Measurements from ENCODE around the gene BCAR3. TPM values are rescaled to one million over a fixed set of nuclear protein-coding genes. Genes with fewer than 3 reads are reported as not detected.

BCAR3 gene
- total RNA-seq, 3 donors from 2014 or later (not counting 1 experiment from before 2014, with no cell fraction given) = 0.52 to 6.5 (median 2.4) TPM

- Histone ChIP-seq H3K4me3 (ENCODE audit: low read length) (no peak overlapping the region), H3K27me3 (ENCODE audit: control insufficient read depth, insufficient read depth, low read length) (no peaks in the 10 kb centered on the region), H3K9me3 (ENCODE audit: control insufficient read depth, insufficient read depth, low read length) (no peaks in the 10 kb centered on the region), H3K36me3 (ENCODE audit: control insufficient read depth, insufficient read depth, low read length) (no peaks in the 10 kb centered on the region), H3K4me1 (ENCODE audit: control insufficient read depth, insufficient read depth, low read length) (no peaks in the 10 kb centered on the region), H3K27ac (ENCODE audit: low read length) (no peak overlapping the region)
- Mint-ChIP-seq H3K27me3 (ENCODE audit: low read depth in 2 of 2) (no peaks in the 10 kb centered on the region), H3K36me3 (no peaks in the 10 kb centered on the region), H3K27ac (no peak overlapping the region), H3K4me3 (no peak overlapping the region), H3K9me3 (no peaks in the 10 kb centered on the region), H3K4me1 (no peaks in the 10 kb centered on the region)
- TF ChIP-seq, protein P1, sequence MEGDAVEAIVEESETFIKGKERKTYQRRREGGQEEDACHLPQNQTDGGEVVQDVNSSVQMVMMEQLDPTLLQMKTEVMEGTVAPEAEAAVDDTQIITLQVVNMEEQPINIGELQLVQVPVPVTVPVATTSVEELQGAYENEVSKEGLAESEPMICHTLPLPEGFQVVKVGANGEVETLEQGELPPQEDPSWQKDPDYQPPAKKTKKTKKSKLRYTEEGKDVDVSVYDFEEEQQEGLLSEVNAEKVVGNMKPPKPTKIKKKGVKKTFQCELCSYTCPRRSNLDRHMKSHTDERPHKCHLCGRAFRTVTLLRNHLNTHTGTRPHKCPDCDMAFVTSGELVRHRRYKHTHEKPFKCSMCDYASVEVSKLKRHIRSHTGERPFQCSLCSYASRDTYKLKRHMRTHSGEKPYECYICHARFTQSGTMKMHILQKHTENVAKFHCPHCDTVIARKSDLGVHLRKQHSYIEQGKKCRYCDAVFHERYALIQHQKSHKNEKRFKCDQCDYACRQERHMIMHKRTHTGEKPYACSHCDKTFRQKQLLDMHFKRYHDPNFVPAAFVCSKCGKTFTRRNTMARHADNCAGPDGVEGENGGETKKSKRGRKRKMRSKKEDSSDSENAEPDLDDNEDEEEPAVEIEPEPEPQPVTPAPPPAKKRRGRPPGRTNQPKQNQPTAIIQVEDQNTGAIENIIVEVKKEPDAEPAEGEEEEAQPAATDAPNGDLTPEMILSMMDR (IDR thresholded peaks at IDR 0.05) = no peak
- DNase-seq (no peak), ATAC-seq (no peak)
- intact Hi-C loops (cut with micrococcal nuclease) = no loop called here
- WGBS (ENCODE audit: insufficient coverage) = 100% methylated on average over 2 of the region's 2 CpGs
Observed at GRCh38 chr1:93576746-93577145, 104.9 kb downstream of the BCAR3 start.

- ATAC-seq (no peak), DNase-seq (no peak)
- Mint-ChIP-seq H3K27ac (no peak overlapping the region), H3K27me3 (ENCODE audit: low read depth in 2 of 2) (no peaks in the 10 kb centered on the region), H3K4me1 (no peaks in the 10 kb centered on the region), H3K36me3 (no peaks in the 10 kb centered on the region), H3K9me3 (no peaks in the 10 kb centered on the region), H3K4me3 (no peak overlapping the region)
- H3K27ac ChIP-seq (ENCODE audit: low read length) = no peak overlapping the region
- H3K4me1 ChIP-seq (ENCODE audit: control insufficient read depth, insufficient read depth, low read length) = no peaks in the 10 kb centered on the region
- H3K36me3 ChIP-seq (ENCODE audit: control insufficient read depth, insufficient read depth, low read length) = no peaks in the 10 kb centered on the region
- intact Hi-C loops (cut with micrococcal nuclease) = no loop called here
- TF ChIP-seq, protein P1 (IDR thresholded peaks at IDR 0.05) = no peak
- no peak overlapping the region for H3K4me3 ChIP-seq (ENCODE audit: low read length)
- no peaks in the 10 kb centered on the region for H3K9me3 ChIP-seq (ENCODE audit: control insufficient read depth, insufficient read depth, low read length)
- H3K27me3 ChIP-seq (ENCODE audit: control insufficient read depth, insufficient read depth, low read length) = no peaks in the 10 kb centered on the region
- WGBS (ENCODE audit: insufficient coverage) = 87% methylated on average over 8 of the region's 9 CpGs
Observed at GRCh38 chr1:93576346-93576745, 105.3 kb downstream of the BCAR3 start.

DNA sequence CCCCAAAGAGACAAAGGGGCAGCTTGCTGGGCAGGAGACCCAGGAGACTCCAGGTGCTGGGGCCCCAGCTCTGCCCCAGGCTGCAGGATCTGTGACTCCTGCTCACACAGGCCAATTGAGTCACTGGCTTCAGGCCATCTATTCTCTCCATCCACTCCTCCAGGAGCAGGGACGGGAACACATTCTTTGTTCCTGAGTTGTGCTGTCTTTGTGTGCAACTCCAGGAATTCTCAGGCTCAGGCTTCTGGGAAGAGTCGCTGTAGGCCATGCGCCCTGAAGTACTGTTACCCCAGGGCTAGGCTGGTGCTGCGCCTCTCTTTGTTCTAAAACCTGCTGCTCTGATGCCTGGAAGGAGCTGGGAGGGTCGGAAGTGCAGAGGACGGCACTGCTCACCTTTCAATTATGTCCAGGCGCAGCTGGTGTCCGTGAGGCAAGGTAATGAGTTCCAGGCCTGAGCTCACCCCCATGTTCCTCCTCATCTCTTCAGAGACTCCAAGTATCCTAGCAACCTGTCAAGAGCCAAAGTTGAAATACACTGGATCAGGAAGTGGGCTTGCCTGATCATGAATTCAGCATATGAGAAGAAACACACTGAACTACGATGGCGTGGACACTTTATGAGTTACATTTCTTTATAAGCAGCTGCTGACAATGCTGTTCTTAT is 105.9 kb downstream of the BCAR3 start:
- Histone ChIP-seq H3K4me1 (ENCODE audit: control insufficient read depth, insufficient read depth, low read length) (no peaks in the 10 kb centered on the region), H3K27ac (ENCODE audit: low read length) (no peak overlapping the region), H3K9me3 (ENCODE audit: control insufficient read depth, insufficient read depth, low read length) (no peaks in the 10 kb centered on the region), H3K4me3 (ENCODE audit: low read length) (no peak overlapping the region), H3K27me3 (ENCODE audit: control insufficient read depth, insufficient read depth, low read length) (no peaks in the 10 kb centered on the region), H3K36me3 (ENCODE audit: control insufficient read depth, insufficient read depth, low read length) (no peaks in the 10 kb centered on the region)
- TF ChIP-seq, protein P1 (IDR thresholded peaks at IDR 0.05) = no peak
- Mint-ChIP-seq H3K4me1 (no peaks in the 10 kb centered on the region), H3K27ac (no peak overlapping the region), H3K36me3 (no peaks in the 10 kb centered on the region), H3K27me3 (ENCODE audit: low read depth in 2 of 2) (no peaks in the 10 kb centered on the region), H3K9me3 (no peaks in the 10 kb centered on the region), H3K4me3 (no peak overlapping the region)
- no peak for DNase-seq
- no peak for ATAC-seq
- intact Hi-C loops (cut with micrococcal nuclease) = no loop called here
- 93% methylated on average over 10 of the region's 10 CpGs for WGBS (ENCODE audit: insufficient coverage)

GRCh38 chr1:93574991-93575390 is 106.6 kb downstream of the BCAR3 start:
- Mint-ChIP-seq H3K4me3 (no peak overlapping the region), H3K36me3 (no peaks in the 10 kb centered on the region), H3K27me3 (ENCODE audit: low read depth in 2 of 2) (no peaks in the 10 kb centered on the region), H3K27ac (no peak overlapping the region), H3K4me1 (no peaks in the 10 kb centered on the region), H3K9me3 (no peaks in the 10 kb centered on the region)
- Histone ChIP-seq H3K36me3 (ENCODE audit: control insufficient read depth, insufficient read depth, low read length) (no peaks in the 10 kb centered on the region), H3K27ac (ENCODE audit: low read length) (no peak overlapping the region), H3K9me3 (ENCODE audit: control insufficient read depth, insufficient read depth, low read length) (no peaks in the 10 kb centered on the region), H3K4me3 (ENCODE audit: low read length) (no peak overlapping the region), H3K27me3 (ENCODE audit: control insufficient read depth, insufficient read depth, low read length) (no peaks in the 10 kb centered on the region), H3K4me1 (ENCODE audit: control insufficient read depth, insufficient read depth, low read length) (no peaks in the 10 kb centered on the region)
- 94% methylated on average over 6 of the region's 6 CpGs for WGBS (ENCODE audit: insufficient coverage)
- no peak for DNase-seq
- no peak for ATAC-seq
- TF ChIP-seq, protein P1 (IDR thresholded peaks at IDR 0.05) = no peak
- intact Hi-C loops (cut with micrococcal nuclease) = no loop called here

All from natural killer cell (primary cell).